Osteocyte (in vitro differentiated cells): ENCODE data around the gene AIPL1. TPM values are rescaled to one million over a fixed set of nuclear protein-coding genes. Genes with fewer than 3 reads are reported as not detected.

Source experiments
- DNase-seq: peaks from one replicate; pipeline ENCODE4 v3.0.0; 2021; ENCODE audit warnings: mixed read lengths; ENCODE audit not compliant: unreplicated experiment; ENCODE audit errors: extremely low spot score
- H3K27ac Mint-ChIP-seq: one replicate; pipeline ENCODE4 v1.8.0; 2021; ENCODE audit warnings: mild to moderate bottlenecking, mixed read lengths; ENCODE audit not compliant: unreplicated experiment
- H3K27me3 Mint-ChIP-seq: one replicate; pipeline ENCODE4 v1.8.0; 2021; ENCODE audit warnings: mixed read lengths; ENCODE audit not compliant: unreplicated experiment
- H3K36me3 Mint-ChIP-seq: one replicate; pipeline ENCODE4 v1.8.0; 2021; ENCODE audit warnings: mixed read lengths; ENCODE audit not compliant: unreplicated experiment
- H3K4me1 Mint-ChIP-seq: one replicate; pipeline ENCODE4 v1.8.0; 2021; ENCODE audit warnings: mixed read lengths; ENCODE audit not compliant: unreplicated experiment
- H3K4me3 Mint-ChIP-seq: one replicate; pipeline ENCODE4 v1.8.0; 2021; ENCODE audit warnings: mild to moderate bottlenecking, moderate library complexity, mixed read lengths; ENCODE audit not compliant: unreplicated experiment
- H3K9me3 Mint-ChIP-seq: one replicate; pipeline ENCODE4 v1.8.0; 2021; ENCODE audit warnings: mixed read lengths; ENCODE audit not compliant: unreplicated experiment
- total RNA-seq: library from RNA; stranded (reverse); gene quantifications from 2 replicates; pipeline ENCODE4 v1.2.1, GENCODE V29; 2021
- TF ChIP-seq, protein P1 (sequence below): fragments of 200-600 bp; sonication (generic); IDR thresholded peaks from 2 replicates; pipeline ENCODE4 v1.5.0; 2021; ENCODE audit warnings: antibody characterized with exemption, mild to moderate bottlenecking, moderate library complexity

The AIPL1 gene
- total RNA-seq, 1 donor from 2014 or later, result not detected

GRCh38 chr17:6392609-6393350 is 42.1 kb downstream of the AIPL1 start:
- no peaks in the 10 kb centered on the region for H3K4me1 Mint-ChIP-seq
- H3K36me3 Mint-ChIP-seq, result no peaks in the 10 kb centered on the region
- TF ChIP-seq, protein P1, sequence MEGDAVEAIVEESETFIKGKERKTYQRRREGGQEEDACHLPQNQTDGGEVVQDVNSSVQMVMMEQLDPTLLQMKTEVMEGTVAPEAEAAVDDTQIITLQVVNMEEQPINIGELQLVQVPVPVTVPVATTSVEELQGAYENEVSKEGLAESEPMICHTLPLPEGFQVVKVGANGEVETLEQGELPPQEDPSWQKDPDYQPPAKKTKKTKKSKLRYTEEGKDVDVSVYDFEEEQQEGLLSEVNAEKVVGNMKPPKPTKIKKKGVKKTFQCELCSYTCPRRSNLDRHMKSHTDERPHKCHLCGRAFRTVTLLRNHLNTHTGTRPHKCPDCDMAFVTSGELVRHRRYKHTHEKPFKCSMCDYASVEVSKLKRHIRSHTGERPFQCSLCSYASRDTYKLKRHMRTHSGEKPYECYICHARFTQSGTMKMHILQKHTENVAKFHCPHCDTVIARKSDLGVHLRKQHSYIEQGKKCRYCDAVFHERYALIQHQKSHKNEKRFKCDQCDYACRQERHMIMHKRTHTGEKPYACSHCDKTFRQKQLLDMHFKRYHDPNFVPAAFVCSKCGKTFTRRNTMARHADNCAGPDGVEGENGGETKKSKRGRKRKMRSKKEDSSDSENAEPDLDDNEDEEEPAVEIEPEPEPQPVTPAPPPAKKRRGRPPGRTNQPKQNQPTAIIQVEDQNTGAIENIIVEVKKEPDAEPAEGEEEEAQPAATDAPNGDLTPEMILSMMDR, result no peak
- no peaks in the 10 kb centered on the region for H3K9me3 Mint-ChIP-seq
- H3K27ac Mint-ChIP-seq, result no peak overlapping the region
- H3K4me3 Mint-ChIP-seq, result no peak overlapping the region
- H3K27me3 Mint-ChIP-seq, result peaks cover 7% of the 10 kb centered on the region
- no peak for DNase-seq

DNA sequence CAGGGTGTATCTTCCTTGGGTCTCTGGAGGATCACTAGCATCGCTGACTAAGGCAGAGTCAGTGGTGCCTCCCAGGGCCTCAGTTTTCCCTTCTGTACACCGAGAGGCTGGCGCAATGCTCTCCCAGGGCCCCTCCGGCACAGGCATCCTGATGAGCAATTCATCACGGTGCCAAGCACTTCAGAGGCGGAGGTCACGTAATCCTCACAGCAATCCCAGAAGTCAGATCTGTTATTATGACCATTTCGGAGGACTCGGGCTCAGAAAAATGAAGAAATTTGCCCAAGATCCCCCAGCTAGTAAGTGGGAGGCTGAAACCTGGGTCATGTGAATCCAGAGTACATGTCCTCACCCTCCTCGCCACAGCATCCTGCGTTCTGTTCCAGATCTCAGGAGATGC is 46.5 kb downstream of the AIPL1 start:
- Mint-ChIP-seq H3K27ac (no peak overlapping the region), H3K36me3 (no peaks in the 10 kb centered on the region), H3K9me3 (no peaks in the 10 kb centered on the region), H3K4me3 (no peak overlapping the region), H3K4me1 (no peaks in the 10 kb centered on the region), H3K27me3 (no peaks in the 10 kb centered on the region)
- DNase-seq, result no peak
- TF ChIP-seq, protein P1, result no peak

- Mint-ChIP-seq H3K9me3 (no peaks in the 10 kb centered on the region), H3K4me3 (no peak overlapping the region), H3K27ac (no peak overlapping the region), H3K27me3 (no peaks in the 10 kb centered on the region), H3K36me3 (no peaks in the 10 kb centered on the region), H3K4me1 (no peaks in the 10 kb centered on the region)
- DNase-seq, result no peak
- TF ChIP-seq, protein P1, result no peak
Measured at GRCh38 chr17:6387858-6388257, 47.1 kb downstream of the AIPL1 start.

DNA sequence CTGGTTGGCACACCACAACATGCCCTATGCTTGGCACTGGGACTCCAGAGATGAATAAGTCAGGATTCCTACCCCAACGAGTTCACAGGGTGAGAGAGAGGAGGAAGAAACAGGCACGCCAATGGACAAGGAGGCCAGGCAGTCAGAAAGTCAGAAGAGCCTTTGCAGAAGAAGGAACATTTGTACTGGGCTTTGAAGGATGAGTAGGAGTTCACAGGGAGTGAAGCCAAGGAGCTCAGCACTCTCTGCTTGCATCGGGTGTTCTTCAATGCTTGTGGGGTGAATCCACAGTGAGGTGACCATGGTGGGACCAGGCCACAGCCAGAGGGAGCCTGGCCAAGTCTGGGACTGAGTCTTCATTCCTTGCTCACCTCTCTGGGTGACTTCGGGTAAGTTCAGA is 47.5 kb downstream of the AIPL1 start:
- Mint-ChIP-seq H3K27ac (no peak overlapping the region), H3K36me3 (no peaks in the 10 kb centered on the region), H3K9me3 (no peaks in the 10 kb centered on the region), H3K4me1 (no peaks in the 10 kb centered on the region), H3K27me3 (no peaks in the 10 kb centered on the region), H3K4me3 (no peak overlapping the region)
- DNase-seq, result no peak
- TF ChIP-seq, protein P1, result no peak

DNA sequence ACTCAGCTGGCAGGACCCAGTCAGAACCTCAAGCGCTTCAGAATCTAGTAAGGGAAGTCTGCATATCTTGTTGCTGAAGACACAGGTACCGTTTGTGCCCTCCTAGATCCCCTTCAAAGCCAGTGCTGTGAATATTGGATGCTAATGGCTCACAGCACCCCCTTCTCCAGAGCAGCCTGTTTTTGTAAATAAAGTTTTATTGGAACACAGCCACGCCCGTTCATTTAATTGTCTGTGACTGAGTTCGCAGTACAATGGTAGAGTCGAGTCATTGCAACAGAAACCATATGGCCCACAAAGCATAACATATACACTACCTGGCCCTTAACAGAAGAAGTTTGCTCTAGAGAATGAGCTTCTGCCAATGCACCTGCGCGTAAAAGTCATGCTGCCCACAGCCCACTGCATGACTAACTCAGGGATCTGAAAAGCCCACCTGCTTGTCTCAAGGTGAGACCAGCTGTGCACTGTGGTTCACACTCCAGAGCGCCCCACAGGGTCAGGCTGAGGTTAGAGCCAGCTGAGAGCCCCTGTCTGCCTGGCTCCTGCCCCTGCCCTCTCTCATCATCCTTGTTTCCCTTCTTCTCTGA is 48.8 kb downstream of the AIPL1 start:
- Mint-ChIP-seq H3K9me3 (no peaks in the 10 kb centered on the region), H3K36me3 (no peaks in the 10 kb centered on the region), H3K27me3 (no peaks in the 10 kb centered on the region), H3K27ac (no peak overlapping the region), H3K4me1 (peaks cover 9% of the 10 kb centered on the region), H3K4me3 (no peak overlapping the region)
- TF ChIP-seq, protein P1, result no peak
- DNase-seq, result no peak
